ENCODE results near the gene AGAP6. TPM values are rescaled to one million over a fixed set of nuclear protein-coding genes. Genes with fewer than 3 reads are reported as not detected.
"Not testable (repeated sequence)": the region's sequence is repeated elsewhere in the genome, so short reads cannot be mapped to it uniquely, and the experiment has no call there.

AGAP6 gene
- polyA plus RNA-seq, 1 donor from 2014 or later: 23.3 TPM

DNA sequence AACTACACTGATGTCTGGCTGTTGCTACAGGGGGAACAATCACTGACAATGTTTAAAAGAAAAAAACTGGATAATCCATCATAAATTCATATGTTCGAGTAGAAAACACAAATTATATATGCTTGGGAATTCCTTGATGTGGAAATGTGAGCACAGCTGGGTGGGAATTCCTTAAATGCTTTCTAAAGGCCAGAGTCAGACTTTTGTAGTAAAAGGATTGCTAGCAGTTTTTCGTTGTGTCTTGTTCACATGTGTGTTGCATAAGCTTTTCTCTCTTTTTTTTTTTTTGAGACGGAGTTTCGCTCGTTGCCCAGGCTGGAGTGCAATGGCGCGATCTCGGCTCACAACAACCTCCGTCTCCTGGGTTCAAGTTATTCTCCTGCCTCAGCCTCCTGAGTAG lies 58.3 kb downstream of the AGAP6 start:
- not testable (repeated sequence) for H3K27me3 ChIP-seq (ENCODE audit: insufficient read depth, low read depth, low read length); H3K9ac ChIP-seq (ENCODE audit: low read length); H4K20me1 ChIP-seq (ENCODE audit: insufficient read depth); H2AFZ ChIP-seq (ENCODE audit: low read depth, low read length); H3K4me2 ChIP-seq (ENCODE audit: low read length); H3K9me2 ChIP-seq (ENCODE audit: insufficient read depth, low read length); H3K27ac ChIP-seq (ENCODE audit: low read length); H3K9me3 ChIP-seq (ENCODE audit: low read length); H3K79me2 ChIP-seq (replicated peaks; ENCODE audit: insufficient read depth, low read length); H3K36me3 ChIP-seq (ENCODE audit: insufficient read depth, low read length); H3K4me3 ChIP-seq (ENCODE audit: low read length); H3F3A ChIP-seq (ENCODE audit: insufficient read depth, low read length, poor library complexity, severe bottlenecking)

DNA sequence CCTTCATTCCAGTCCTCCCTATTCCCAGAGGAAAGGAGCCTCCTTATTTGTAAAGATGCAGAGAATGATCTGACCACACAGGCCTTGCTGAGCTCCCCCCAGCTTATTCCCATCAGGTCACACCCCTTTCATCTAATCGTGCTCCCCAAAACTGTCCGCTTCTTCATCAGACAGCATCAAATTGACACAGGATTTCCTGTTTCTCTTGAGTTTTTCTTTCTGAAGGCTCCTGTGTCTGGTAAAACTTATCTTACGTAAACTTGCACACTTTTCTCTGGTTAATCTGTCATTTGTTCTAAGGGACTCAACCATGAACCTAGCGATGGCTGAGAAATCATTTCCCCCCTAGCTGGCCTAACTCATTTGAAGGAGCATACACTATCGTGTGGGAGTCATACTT lies 59.4 kb downstream of the AGAP6 start:
- not testable (repeated sequence) for H3K9ac ChIP-seq (ENCODE audit: low read length); H4K20me1 ChIP-seq (ENCODE audit: insufficient read depth); H3K27ac ChIP-seq (ENCODE audit: low read length); H3K4me3 ChIP-seq (ENCODE audit: low read length); H3K27me3 ChIP-seq (ENCODE audit: insufficient read depth, low read depth, low read length); H2AFZ ChIP-seq (ENCODE audit: low read depth, low read length); H3K4me2 ChIP-seq (ENCODE audit: low read length); H3F3A ChIP-seq (ENCODE audit: insufficient read depth, low read length, poor library complexity, severe bottlenecking); H3K79me2 ChIP-seq (replicated peaks; ENCODE audit: insufficient read depth, low read length); H3K9me3 ChIP-seq (ENCODE audit: low read length); H3K9me2 ChIP-seq (ENCODE audit: insufficient read depth, low read length); H3K36me3 ChIP-seq (ENCODE audit: insufficient read depth, low read length)

DNA sequence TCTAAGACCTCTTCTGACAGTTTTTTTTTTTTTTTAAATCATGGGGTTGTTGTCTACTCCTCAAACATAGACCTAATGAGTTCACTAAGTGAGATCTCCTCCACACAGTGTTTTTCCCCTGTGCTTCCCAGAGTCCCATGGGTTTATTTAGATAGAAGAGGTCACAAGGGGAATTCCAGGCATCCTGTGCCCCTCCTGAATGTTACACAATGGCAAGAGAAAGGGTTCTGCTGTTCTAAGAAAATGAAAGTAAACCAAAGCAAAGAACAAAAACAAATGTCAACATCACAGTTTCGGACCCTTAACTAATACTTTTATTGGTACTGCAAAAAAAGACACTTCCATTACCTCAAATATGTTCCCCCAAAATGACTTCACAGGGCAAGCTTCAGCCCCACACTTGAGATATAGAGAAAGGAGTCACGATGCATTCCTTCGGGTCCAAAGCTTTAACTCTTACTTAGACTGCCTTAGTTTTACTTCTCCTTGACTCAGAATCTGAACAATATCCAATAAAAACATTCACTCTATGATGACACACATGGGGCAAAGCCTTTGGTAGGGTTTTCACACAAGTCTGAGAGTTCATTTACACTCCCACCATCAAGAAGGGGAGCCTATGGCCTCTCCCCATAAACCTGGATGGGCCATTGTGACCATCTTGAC lies 63.9 kb downstream of the AGAP6 start:
- not testable (repeated sequence) for H3F3A ChIP-seq (ENCODE audit: insufficient read depth, low read length, poor library complexity, severe bottlenecking); H4K20me1 ChIP-seq (ENCODE audit: insufficient read depth); H3K9ac ChIP-seq (ENCODE audit: low read length); H3K36me3 ChIP-seq (ENCODE audit: insufficient read depth, low read length); H3K27me3 ChIP-seq (ENCODE audit: insufficient read depth, low read depth, low read length); H3K79me2 ChIP-seq (replicated peaks; ENCODE audit: insufficient read depth, low read length); H2AFZ ChIP-seq (ENCODE audit: low read depth, low read length); H3K9me3 ChIP-seq (ENCODE audit: low read length); H3K4me2 ChIP-seq (ENCODE audit: low read length); H3K27ac ChIP-seq (ENCODE audit: low read length); H3K9me2 ChIP-seq (ENCODE audit: insufficient read depth, low read length); H3K4me3 ChIP-seq (ENCODE audit: low read length)

DNA sequence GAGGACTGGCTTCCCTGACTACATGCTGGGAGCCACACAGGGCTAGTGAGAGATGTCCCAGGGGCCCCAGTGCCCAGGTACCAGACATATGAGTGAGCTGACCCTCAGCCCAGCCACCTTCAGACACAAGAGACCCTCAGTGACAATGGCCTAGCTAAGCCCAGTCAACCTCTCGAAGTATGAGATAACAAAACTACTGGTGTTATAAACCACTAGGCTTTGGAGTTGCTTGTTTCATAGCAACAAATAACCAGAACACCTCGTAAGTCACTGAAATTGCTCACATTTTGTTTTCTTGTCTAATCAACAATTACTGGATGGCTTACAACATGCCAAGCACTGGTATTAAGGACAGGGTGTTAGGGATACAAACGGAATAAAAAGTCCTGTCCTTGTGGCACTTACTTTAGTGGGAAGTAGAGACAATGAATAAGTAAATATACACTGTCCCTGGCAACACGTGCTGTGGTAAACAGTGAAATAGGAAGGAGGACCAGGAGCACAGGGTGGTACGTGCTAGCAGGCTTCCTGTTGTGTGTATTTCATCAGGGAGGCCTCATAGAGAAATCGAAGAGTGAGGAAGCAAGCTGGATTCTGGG lies 64.7 kb downstream of the AGAP6 start:
- not testable (repeated sequence) for H3K4me2 ChIP-seq (ENCODE audit: low read length); H3K27me3 ChIP-seq (ENCODE audit: insufficient read depth, low read depth, low read length); H3K4me3 ChIP-seq (ENCODE audit: low read length); H3K9ac ChIP-seq (ENCODE audit: low read length); H3K9me2 ChIP-seq (ENCODE audit: insufficient read depth, low read length); H3K9me3 ChIP-seq (ENCODE audit: low read length); H3K27ac ChIP-seq (ENCODE audit: low read length); H3K36me3 ChIP-seq (ENCODE audit: insufficient read depth, low read length); H2AFZ ChIP-seq (ENCODE audit: low read depth, low read length); H4K20me1 ChIP-seq (ENCODE audit: insufficient read depth); H3K79me2 ChIP-seq (replicated peaks; ENCODE audit: insufficient read depth, low read length); H3F3A ChIP-seq (ENCODE audit: insufficient read depth, low read length, poor library complexity, severe bottlenecking)

- not testable (repeated sequence) for H3K9me3 ChIP-seq (ENCODE audit: low read length); H3F3A ChIP-seq (ENCODE audit: insufficient read depth, low read length, poor library complexity, severe bottlenecking); H3K79me2 ChIP-seq (replicated peaks; ENCODE audit: insufficient read depth, low read length); H3K4me3 ChIP-seq (ENCODE audit: low read length); H3K4me2 ChIP-seq (ENCODE audit: low read length); H4K20me1 ChIP-seq (ENCODE audit: insufficient read depth); H3K27me3 ChIP-seq (ENCODE audit: insufficient read depth, low read depth, low read length); H3K9me2 ChIP-seq (ENCODE audit: insufficient read depth, low read length); H3K9ac ChIP-seq (ENCODE audit: low read length); H3K27ac ChIP-seq (ENCODE audit: low read length); H2AFZ ChIP-seq (ENCODE audit: low read depth, low read length); H3K36me3 ChIP-seq (ENCODE audit: insufficient read depth, low read length)
Observed at GRCh38 chr10:50055494-50056292, 67.5 kb downstream of the AGAP6 start.

- not testable (repeated sequence) for H2AFZ ChIP-seq (ENCODE audit: low read depth, low read length); H3K27ac ChIP-seq (ENCODE audit: low read length); H3K4me3 ChIP-seq (ENCODE audit: low read length); H3K4me2 ChIP-seq (ENCODE audit: low read length); H3K27me3 ChIP-seq (ENCODE audit: insufficient read depth, low read depth, low read length); H3K9me2 ChIP-seq (ENCODE audit: insufficient read depth, low read length); H4K20me1 ChIP-seq (ENCODE audit: insufficient read depth); H3F3A ChIP-seq (ENCODE audit: insufficient read depth, low read length, poor library complexity, severe bottlenecking); H3K36me3 ChIP-seq (ENCODE audit: insufficient read depth, low read length); H3K9me3 ChIP-seq (ENCODE audit: low read length); H3K79me2 ChIP-seq (replicated peaks; ENCODE audit: insufficient read depth, low read length); H3K9ac ChIP-seq (ENCODE audit: low read length)
Observed at GRCh38 chr10:50056654-50057053, 68.4 kb downstream of the AGAP6 start.

DNA sequence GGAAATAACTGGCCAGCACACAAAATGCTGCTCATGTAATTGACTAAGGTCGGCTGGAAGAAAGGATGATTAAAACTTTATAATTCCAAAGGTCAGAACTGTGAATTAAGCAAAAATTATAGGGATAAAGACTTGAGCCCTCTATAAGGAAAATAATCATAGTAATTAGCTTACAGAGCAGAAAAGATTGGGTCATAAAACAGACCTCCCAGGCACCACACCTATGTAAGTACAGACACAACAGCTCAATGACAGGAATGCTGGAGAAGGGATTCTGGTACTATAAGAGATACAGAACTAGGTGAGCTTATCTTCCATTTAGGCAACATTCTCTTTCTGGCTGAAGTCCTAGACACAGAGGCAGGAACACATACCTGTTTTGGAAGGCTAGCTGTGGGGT lies 70.5 kb downstream of the AGAP6 start:
- H3K36me3 ChIP-seq (ENCODE audit: insufficient read depth, low read length); H3K27ac ChIP-seq (ENCODE audit: low read length); H4K20me1 ChIP-seq (ENCODE audit: insufficient read depth); H3K9me3 ChIP-seq (ENCODE audit: low read length); H3K9ac ChIP-seq (ENCODE audit: low read length); H3K4me2 ChIP-seq (ENCODE audit: low read length); H3K9me2 ChIP-seq (ENCODE audit: insufficient read depth, low read length); H3K79me2 ChIP-seq (replicated peaks; ENCODE audit: insufficient read depth, low read length); H3K27me3 ChIP-seq (ENCODE audit: insufficient read depth, low read depth, low read length); H3F3A ChIP-seq (ENCODE audit: insufficient read depth, low read length, poor library complexity, severe bottlenecking); H2AFZ ChIP-seq (ENCODE audit: low read depth, low read length); H3K4me3 ChIP-seq (ENCODE audit: low read length): not testable (repeated sequence)

GRCh38 chr10:50059946-50060345 lies 71.7 kb downstream of the AGAP6 start:
- H4K20me1 ChIP-seq (ENCODE audit: insufficient read depth): not testable (repeated sequence)

More at GRCh38 chr10:50059946-50060345, 71.7 kb downstream of the AGAP6 start:
- H3K36me3 ChIP-seq (ENCODE audit: insufficient read depth, low read length); H3K9ac ChIP-seq (ENCODE audit: low read length); H3K27me3 ChIP-seq (ENCODE audit: insufficient read depth, low read depth, low read length); H3K4me3 ChIP-seq (ENCODE audit: low read length); H3K79me2 ChIP-seq (replicated peaks; ENCODE audit: insufficient read depth, low read length); H2AFZ ChIP-seq (ENCODE audit: low read depth, low read length); H3K9me3 ChIP-seq (ENCODE audit: low read length); H3K4me2 ChIP-seq (ENCODE audit: low read length); H3F3A ChIP-seq (ENCODE audit: insufficient read depth, low read length, poor library complexity, severe bottlenecking); H3K9me2 ChIP-seq (ENCODE audit: insufficient read depth, low read length); H3K27ac ChIP-seq (ENCODE audit: low read length): not testable (repeated sequence)

All from neural cell (in vitro differentiated cells).